GM12878 (cell line): ENCODE results near the gene SLC39A11. TPM values are rescaled to one million over a fixed set of nuclear protein-coding genes. Genes with fewer than 3 reads are reported as not detected.

Experiments
- ATAC-seq: fragments of 200-7000 bp; cut with Tn5 transposase; 3 replicates; pipeline ENCODE4 v1.9.1; 2020; ENCODE audit warnings: mild to moderate bottlenecking, moderate library complexity
- BruUV-seq: library from RNA; stranded (reverse); fragments of 400-500 nt; replicated peaks from 2 replicates; lab custom pipeline; 2021; lab: Mats Ljungman, UMichigan
- CTCF ChIA-PET: fragments of 300-600 bp; sonication (Branson Sonifier 250); formaldehyde crosslinking; extraction: SDS; loops from one replicate; lab custom pipeline; 2021; ENCODE audit warnings: inconsistent platforms; lab: Yijun Ruan, JAX
- POLR2A ChIA-PET: fragments of 350-600 bp; formaldehyde crosslinking; extraction: SDS; loops from one replicate; lab custom pipeline; 2021; ENCODE audit warnings: inconsistent platforms; lab: Charles Lee
- RAD21 ChIA-PET: fragments of 300-600 bp; sonication (Branson Sonifier 250); formaldehyde crosslinking; loops from one replicate; lab custom pipeline; 2023; ENCODE audit warnings: antibody characterized with exemption; ENCODE audit not compliant: unreplicated experiment; lab: Charles Lee
- SMC1A ChIA-PET: fragments of 300-600 bp; sonication (Branson Sonifier 250); formaldehyde crosslinking; loops from one replicate; lab custom pipeline; 2023; ENCODE audit not compliant: unreplicated experiment, uncharacterized antibody; lab: Charles Lee
- DNase-seq: peaks from one replicate; pipeline ENCODE4 v3.0.0-alpha.2; 2011; ENCODE audit warnings: low read depth, low spot score
- FAIRE-seq: peaks from 3 replicates; lab custom pipeline; 2011; peaks lifted over from hg19 to GRCh38; lab: Jason Lieb, UNC
- H2AFZ ChIP-seq: 2 replicates; pipeline ENCODE4 v1.6.0; 2011; ENCODE audit warnings: low read depth, low read length, control low read depth; ENCODE audit not compliant: control insufficient read depth
- H3K27ac ChIP-seq: 2 replicates; pipeline ENCODE4 v1.5.1; 2011; ENCODE audit warnings: control low read depth; ENCODE audit not compliant: control insufficient read depth, insufficient read depth
- H3K27me3 ChIP-seq, 2 experiments: replicated peaks in 1 of 2; 2 replicates each; pipeline versions ENCODE4 v1.6.0 to v1.6.1; 2011; ENCODE audit warnings: low read length in 1 of 2; ENCODE audit not compliant: control insufficient read depth in 2 of 2, insufficient read depth in 2 of 2
- H3K36me3 ChIP-seq, 2 experiments: 2 replicates each; pipeline ENCODE4 v1.5.1; 2011; ENCODE audit warnings: low read length in 1 of 2; ENCODE audit not compliant: control insufficient read depth in 2 of 2, insufficient read depth in 2 of 2
- H3K4me1 ChIP-seq: 2 replicates; pipeline ENCODE4 v1.6.1; 2011; ENCODE audit warnings: mild to moderate bottlenecking, low read length, moderate library complexity, mixed read lengths; ENCODE audit not compliant: control insufficient read depth, insufficient read depth
- H3K4me2 ChIP-seq: 2 replicates; pipeline ENCODE4 v1.6.0; 2011; ENCODE audit warnings: control low read depth; ENCODE audit not compliant: control insufficient read depth, insufficient read depth
- H3K4me3 ChIP-seq: fragments of 200-600 bp; sonication (generic); 2 replicates; pipeline ENCODE4 v1.5.1; 2016
- H3K79me2 ChIP-seq: 2 replicates; pipeline ENCODE4 v1.6.0; 2011; ENCODE audit warnings: low read length; ENCODE audit not compliant: control insufficient read depth, insufficient read depth
- H3K9ac ChIP-seq: 2 replicates; pipeline ENCODE4 v1.8.0; 2011; ENCODE audit warnings: low read length, control low read depth, mixed read lengths; ENCODE audit not compliant: control insufficient read depth, insufficient read depth
- H3K9me3 ChIP-seq: replicated peaks from 3 replicates; pipeline ENCODE4 v1.5.1; 2011; ENCODE audit warnings: mild to moderate bottlenecking, low read length; ENCODE audit not compliant: control insufficient read depth, insufficient read depth
- H4K20me1 ChIP-seq: 2 replicates; pipeline ENCODE4 v1.6.0; 2011; ENCODE audit not compliant: control insufficient read depth, insufficient read depth
- CEBPZ ChIP-seq: fragments of 150-350 bp; IDR thresholded peaks from 2 replicates; pipeline ENCODE4 v1.6.1; 2016; ENCODE audit warnings: low read depth, low read length
- EP300 ChIP-seq, 2 experiments: fragments of 150-350 bp in 1 of 2; IDR thresholded peaks; 2 replicates each; pipeline ENCODE4 v1.6.1; 2011 to 2012; ENCODE audit warnings: low read depth in 2 of 2, low read length in 2 of 2, borderline replicate concordance in 1 of 2, improper control_type of control experiment in 1 of 2, inconsistent platforms in 1 of 2; ENCODE audit not compliant: control insufficient read depth in 1 of 2
- HDGF ChIP-seq: fragments of 450-650 bp; IDR thresholded peaks from 2 replicates; pipeline ENCODE4 v1.6.1; 2016; ENCODE audit warnings: antibody characterized with exemption
- IKZF1 ChIP-seq: fragments of 450-650 bp; conservative IDR thresholded peaks from 2 replicates; pipeline ENCODE4 v1.6.1; 2017; ENCODE audit warnings: antibody characterized with exemption, mild to moderate bottlenecking
- JUND ChIP-seq: IDR thresholded peaks from 2 replicates; pipeline ENCODE4 v1.6.1; 2012; ENCODE audit warnings: low read depth, mild to moderate bottlenecking, low read length, improper control_type of control experiment, moderate library complexity
- MLLT1 ChIP-seq: fragments of 450-650 bp; IDR thresholded peaks from 2 replicates; pipeline ENCODE4 v1.6.1; 2016; ENCODE audit warnings: mild to moderate bottlenecking
- POLR2A ChIP-seq: IDR thresholded peaks from 2 replicates; pipeline ENCODE4 v1.6.1; 2011; ENCODE audit warnings: low read depth, mild to moderate bottlenecking, low read length
- RFX5 ChIP-seq: IDR thresholded peaks from 2 replicates; pipeline ENCODE4 v1.6.1; 2011; ENCODE audit warnings: low read depth, low read length, improper control_type of control experiment
- STAT1 ChIP-seq: fragments of 450-650 bp; conservative IDR thresholded peaks from 2 replicates; pipeline ENCODE4 v1.6.1; 2014; ENCODE audit warnings: antibody characterized with exemption, mild to moderate bottlenecking
- USF2 ChIP-seq: IDR thresholded peaks from 2 replicates; pipeline ENCODE4 v1.6.1; 2011; ENCODE audit warnings: low read depth, low read length, improper control_type of control experiment, borderline replicate concordance
- WRNIP1 ChIP-seq: IDR thresholded peaks from 2 replicates; pipeline ENCODE4 v1.6.1; 2011; ENCODE audit warnings: low read depth, low read length, improper control_type of control experiment, borderline replicate concordance
- WGBS: methylation state at CpG from one replicate; pipeline ENCODE4 v1.1.6; 2016; ENCODE audit warnings: low lambda C conversion rate; ENCODE audit not compliant: insufficient replicate concordance, insufficient coverage; ENCODE audit errors: missing lambda C conversion rate; 5-methylcytosine and 5-hydroxymethylcytosine counted together
- in situ Hi-C: fragments of 300-500 bp; cut with MboI; formaldehyde crosslinking; loops from 9 replicates; pipeline ENCODE4 v1.14.3; 2018; ENCODE audit warnings: mixed read lengths
- intact Hi-C: fragments of 100-400 bp; cut with micrococcal nuclease; formaldehyde crosslinking; loops from one replicate; pipeline ENCODE4 v1.14.2; 2022; ENCODE audit not compliant: unreplicated experiment
- polyA plus RNA-seq, 11 experiments: library from polyadenylated mRNA; depleted of rRNA in 4 of 11; unstranded in 6 of 11; stranded (reverse) in 5 of 11; fragments of >200 nt; fragmentation: Nextera tagmentation in 4 of 11; fragmentation: Illumina TruSeq in 1 of 11; extraction: Ambion mirVana in 4 of 11; extraction: Trizol in 1 of 11; gene quantifications; 1 replicate in 1 of 11; 2 replicates in 10 of 11; pipeline versions ENCODE4 v1.2.1 to v1.2.3, GENCODE V29; 2011 to 2016; ENCODE audit warnings: inconsistent platforms in 2 of 11, missing spikeins in 2 of 11, low read depth in 1 of 11
- total RNA-seq, 4 experiments: library from RNA; depleted of rRNA in 3 of 4; stranded (reverse); fragments of >200 nt in 3 of 4; fragmentation: Illumina TruSeq in 1 of 4; extraction: Trizol in 1 of 4; gene quantifications; 2 replicates each; pipeline versions ENCODE4 v1.2.1 to v1.2.3, GENCODE V29; 2013 to 2021

The SLC39A11 gene
- total and polyA plus RNA-seq, 10 of the 15 experiments (the other 5 are each of a cell fraction or from before 2014, with no cell fraction given): 8.6 to 23.8 (median 14.0) TPM

GRCh38 chr17:72928454-72929136 is 163.9 kb downstream of the SLC39A11 start:
- H2AFZ ChIP-seq: no peak overlapping the region
- no peak overlapping the region for H3K27ac ChIP-seq
- H3K4me3 ChIP-seq: no peak overlapping the region
- H3K9ac ChIP-seq: no peak overlapping the region
- no peaks in the 10 kb centered on the region; the same call in 1 of the 2 replicates for H3K79me2 ChIP-seq
- DNase-seq (no peak), FAIRE-seq (no peak), ATAC-seq (no peak)
- no peaks in the 10 kb centered on the region for H4K20me1 ChIP-seq
- no peaks in the 10 kb centered on the region for H3K9me3 ChIP-seq
- peaks cover 6% of the 10 kb centered on the region; the same call in 1 of the 2 replicates for H3K4me1 ChIP-seq
- ChIA-PET RAD21 (no interaction called here), POLR2A (interaction anchor here (0.5 kb wide), 1 partner anchor 229 kb away, joined by 9 read pairs; no protein-coding TSS in a partner anchor), CTCF (interaction anchor here (0.6 kb wide), 1 partner anchor 26 kb away, joined by 5 read pairs; no protein-coding TSS in a partner anchor), SMC1A (no interaction called here)
- no peak for TF ChIP-seq RFX5
- no peak for TF ChIP-seq HDGF
- 93% methylated on average over 7 of the region's 7 CpGs for WGBS
- H3K27me3 ChIP-seq: no peaks in the 10 kb centered on the region
- H3K4me2 ChIP-seq: no peak overlapping the region
- H3K36me3 ChIP-seq: no peaks in the 10 kb centered on the region; a peak in 1 of 4 replicates
- in situ Hi-C loops: no loop called here
- no TSS peak for BruUV-seq
- intact Hi-C loops: no loop called here

GRCh38 chr17:72927760-72928159 is 164.7 kb downstream of the SLC39A11 start:
- H3K4me1 ChIP-seq: peaks cover 6% of the 10 kb centered on the region; the same call in 1 of the 2 replicates
- ChIA-PET CTCF (no interaction called here), RAD21 (no interaction called here), SMC1A (no interaction called here), POLR2A (no interaction called here)
- H2AFZ ChIP-seq: no peak overlapping the region
- H3K4me2 ChIP-seq: no peak overlapping the region
- H3K79me2 ChIP-seq: no peaks in the 10 kb centered on the region; the same call in 1 of the 2 replicates
- H3K27me3 ChIP-seq: no peaks in the 10 kb centered on the region
- no TSS peak for BruUV-seq
- in situ Hi-C loops: no loop called here
- no peak for ATAC-seq
- no peaks in the 10 kb centered on the region for H3K9me3 ChIP-seq
- FAIRE-seq: no peak
- no peak overlapping the region for H3K9ac ChIP-seq
- no peak overlapping the region for H3K27ac ChIP-seq
- no peaks in the 10 kb centered on the region; a peak in 1 of 4 replicates for H3K36me3 ChIP-seq
- no peaks in the 10 kb centered on the region for H4K20me1 ChIP-seq
- 79% methylated on average over 1 of the region's 1 CpG for WGBS
- no peak overlapping the region for H3K4me3 ChIP-seq
- no peak for DNase-seq
- intact Hi-C loops: no loop called here
- no peak for TF ChIP-seq WRNIP1
- no peak for TF ChIP-seq EP300 (IDR thresholded peaks at IDR 0.05; ENCODE audit: borderline replicate concordance in 1 of 2, control insufficient read depth in 1 of 2, low read depth in 2 of 2, low read length in 2 of 2)
- no peak for TF ChIP-seq STAT1
- no peak for TF ChIP-seq POLR2A
- TF ChIP-seq USF2: no peak
- TF ChIP-seq CEBPZ: no peak
- TF ChIP-seq HDGF: no peak
- no peak for TF ChIP-seq IKZF1
- no peak for TF ChIP-seq MLLT1
- TF ChIP-seq JUND: no peak
